Thymus (tissue), 11 donors: Measurements from ENCODE around the gene DUOXA1. TPM values are rescaled to one million over a fixed set of nuclear protein-coding genes. Genes with fewer than 3 reads are reported as not detected.
A peak's percentile ranks its signal among the peaks of the same experiment; 100 is the strongest.

Source experiments
- DNase-seq, 9 donors: peaks; one replicate each; pipeline ENCODE4 v3.0.0-alpha.2; 2013; ENCODE audit warnings: low spot score in 9 of 9, low read depth in 6 of 9, missing footprints in 1 of 9
- H3K27ac ChIP-seq, 2 donors: one replicate each; pipeline ENCODE4 v1.5.1; 2013; ENCODE audit warnings: control low read depth in 1 of 2, low read depth in 1 of 2, low read length in 1 of 2, mild to moderate bottlenecking in 1 of 2, moderate library complexity in 1 of 2
- H3K27me3 ChIP-seq, 2 donors: one replicate each; pipeline ENCODE4 v1.5.1; 2013; ENCODE audit warnings: low read length in 1 of 2; ENCODE audit not compliant: control insufficient read depth in 2 of 2, insufficient read depth in 1 of 2
- H3K36me3 ChIP-seq, 2 donors: one replicate each; pipeline ENCODE4 v1.5.1; 2013; ENCODE audit warnings: low read length in 1 of 2, mild to moderate bottlenecking in 1 of 2, moderate library complexity in 1 of 2; ENCODE audit not compliant: control insufficient read depth in 2 of 2, insufficient read depth in 2 of 2
- H3K4me1 ChIP-seq, 2 donors: one replicate each; pipeline ENCODE4 v1.5.1; 2013; ENCODE audit warnings: low read length in 2 of 2; ENCODE audit not compliant: control insufficient read depth in 2 of 2, insufficient read depth in 2 of 2
- H3K4me3 ChIP-seq, 2 donors: one replicate each; pipeline ENCODE4 v1.5.1; 2013; ENCODE audit warnings: low read length in 2 of 2, control low read depth in 1 of 2, mild to moderate bottlenecking in 1 of 2
- H3K9me3 ChIP-seq, 2 donors: one replicate each; pipeline ENCODE4 v1.5.1; 2013; ENCODE audit warnings: low read length in 1 of 2, mild to moderate bottlenecking in 1 of 2; ENCODE audit not compliant: control insufficient read depth in 2 of 2, insufficient read depth in 1 of 2
- WGBS: extraction: QIAGEN DNeasy Blood & Tissue Kit; methylation state at CpG from one replicate; pipeline ENCODE4 v1.1.7; 2013; 5-methylcytosine and 5-hydroxymethylcytosine counted together
- polyA plus RNA-seq: library from polyadenylated mRNA; stranded (reverse); fragments of 200-250 nt; gene quantifications from one replicate; pipeline ENCODE4 v1.2.3, GENCODE V29; 2013
- total RNA-seq: library from RNA; stranded (reverse); fragments of 120-200 nt; gene quantifications from one replicate; pipeline ENCODE4 v1.2.4, GENCODE V29; 2013
- donor health status: healthy.

Gene DUOXA1
- total and polyA plus RNA-seq, 2 donors = 0.24 to 4.8 TPM

DNA sequence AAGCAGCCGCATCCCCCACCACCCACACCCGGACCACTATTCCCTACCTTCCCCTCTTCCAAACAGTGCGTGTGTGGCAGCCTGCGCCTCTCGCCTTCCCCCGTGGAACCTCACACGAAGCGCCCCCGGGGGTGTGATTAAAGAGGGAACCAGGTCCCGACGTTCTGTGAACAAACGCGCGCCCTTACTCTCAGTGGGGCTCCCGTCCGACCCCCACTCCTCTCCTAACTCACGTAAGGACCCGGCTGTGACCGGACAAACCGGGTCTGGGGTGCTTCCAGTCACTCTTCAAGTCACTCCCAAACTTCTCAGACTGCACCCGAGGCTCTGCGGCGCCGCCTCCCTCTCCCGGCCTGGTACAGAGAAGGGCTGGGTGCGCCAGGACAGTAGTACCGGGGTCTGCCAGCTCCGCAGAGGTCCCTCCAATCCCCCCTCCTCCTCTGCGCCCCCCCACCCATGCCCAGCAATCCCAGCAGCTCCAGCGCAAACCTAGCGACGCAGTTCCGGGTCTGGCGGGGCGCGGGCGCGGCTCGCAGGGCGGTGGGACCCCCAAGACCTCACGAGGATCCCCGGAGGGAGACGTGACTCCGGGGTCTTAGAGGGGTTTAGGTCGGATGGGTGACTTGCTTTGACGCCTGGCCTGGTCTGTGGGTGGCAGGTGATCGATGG lies 574 bp downstream of the DUOXA1 start:
- peak overlapping the region in 1 of 2 donors; percentile 8 for H3K4me3 ChIP-seq
- peaks cover 0 to 1% of the 10 kb centered on the region in 2 donors for H3K9me3 ChIP-seq
- H3K27me3 ChIP-seq = peaks cover 48 to 86% of the 10 kb centered on the region in 2 donors
- no peak for DNase-seq
- 8% methylated on average over 47 of the region's 47 CpGs for WGBS
- no peak overlapping the region for H3K27ac ChIP-seq
- H3K4me1 ChIP-seq = no peaks in the 10 kb centered on the region
- no peaks in the 10 kb centered on the region for H3K36me3 ChIP-seq

DNA sequence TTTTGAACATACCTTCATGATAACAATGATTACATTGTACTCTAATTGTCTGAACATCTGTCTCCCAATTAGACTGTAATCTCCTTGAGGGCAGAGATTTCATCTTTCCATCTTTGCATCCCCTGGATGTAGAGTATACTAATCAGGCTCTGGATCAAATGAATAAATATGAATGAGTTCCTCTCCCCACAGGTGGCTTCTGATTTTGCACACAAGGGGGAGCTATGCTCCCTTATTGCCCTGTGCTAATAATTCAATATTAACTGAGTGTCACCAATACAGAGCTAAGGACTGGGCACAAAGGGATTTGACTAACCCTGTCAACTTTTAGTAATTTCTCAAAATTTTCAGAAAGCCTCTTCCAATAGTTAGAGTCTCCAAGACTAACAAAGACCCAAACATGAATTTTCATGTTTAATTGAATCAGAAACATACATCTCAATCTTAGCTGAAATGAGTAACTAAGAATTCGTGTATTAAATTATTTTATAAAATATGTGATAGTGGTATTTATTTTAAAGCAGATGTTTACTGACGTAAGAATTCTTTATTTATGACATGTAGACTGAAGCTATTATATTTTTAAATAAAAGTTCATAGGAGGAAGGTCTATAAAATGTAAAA lies 3.0 kb downstream of the DUOXA1 start:
- 75% methylated on average over 2 of the region's 2 CpGs for WGBS
- Histone ChIP-seq H3K9me3 (peaks cover 0 to 1% of the 10 kb centered on the region in 2 donors), H3K4me1 (no peaks in the 10 kb centered on the region), H3K27ac (no peak overlapping the region), H3K27me3 (peaks cover 39 to 82% of the 10 kb centered on the region in 2 donors), H3K4me3 (no peak overlapping the region), H3K36me3 (no peaks in the 10 kb centered on the region)
- peak in 1 of 9 donors; percentile 21 for DNase-seq

DNA sequence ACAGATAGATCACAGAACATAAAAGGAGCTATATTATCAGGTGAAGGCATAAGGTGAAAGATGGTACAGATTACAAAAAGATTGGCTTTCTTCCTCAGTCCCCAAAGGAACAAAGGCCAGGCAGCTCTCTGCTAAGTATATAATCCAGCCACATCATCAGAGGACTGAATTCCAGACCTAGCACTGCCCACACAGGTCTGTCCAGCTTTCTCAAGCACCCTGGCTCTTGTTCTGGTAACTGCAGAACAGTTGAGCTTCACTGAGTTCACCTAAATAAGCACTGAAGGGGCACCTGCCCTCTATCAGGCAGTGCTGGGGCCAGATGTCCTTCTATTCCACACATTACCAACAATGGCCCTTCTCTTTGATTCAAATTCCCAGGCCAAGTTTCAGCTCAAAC lies 6.3 kb downstream of the DUOXA1 start:
- DNase-seq = no peak
- no peak overlapping the region for H3K27ac ChIP-seq
- peaks cover 15 to 73% of the 10 kb centered on the region in 2 donors for H3K27me3 ChIP-seq

DNA sequence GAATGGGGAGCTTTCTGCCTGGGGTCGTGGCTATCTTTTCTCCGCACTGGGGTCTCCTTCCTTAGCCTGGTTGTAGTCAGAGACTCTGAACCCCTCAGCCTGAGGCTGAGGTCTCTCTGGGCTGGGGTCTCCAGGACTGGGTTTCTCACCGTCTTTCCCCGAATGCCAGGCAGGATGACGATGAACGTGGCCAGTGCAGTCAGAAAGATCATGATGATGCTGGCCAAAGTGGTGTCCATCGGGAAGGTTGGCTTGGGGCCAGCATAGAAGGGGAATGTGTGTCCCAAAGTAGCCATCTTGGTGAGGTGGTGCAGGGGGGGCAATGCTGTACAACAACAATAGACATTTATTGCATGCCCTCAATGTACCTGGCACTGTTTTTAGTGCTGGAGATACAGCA lies 7.0 kb downstream of the DUOXA1 start:
- Histone ChIP-seq H3K4me1 (peaks cover 0 to 2% of the 10 kb centered on the region in 2 donors), H3K4me3 (no peak overlapping the region), H3K27me3 (peaks cover 12 to 73% of the 10 kb centered on the region in 2 donors), H3K27ac (no peak overlapping the region), H3K9me3 (peaks cover 0 to 3% of the 10 kb centered on the region in 2 donors), H3K36me3 (no peaks in the 10 kb centered on the region)
- WGBS = 91% methylated on average over 7 of the region's 7 CpGs
- no peak for DNase-seq

More for the DNA sequence above, 6.3 kb downstream of the DUOXA1 start:
- no peaks in the 10 kb centered on the region for H3K36me3 ChIP-seq
- H3K4me1 ChIP-seq = no peaks in the 10 kb centered on the region
- no peak overlapping the region for H3K4me3 ChIP-seq
- H3K9me3 ChIP-seq = no peaks in the 10 kb centered on the region

DNA sequence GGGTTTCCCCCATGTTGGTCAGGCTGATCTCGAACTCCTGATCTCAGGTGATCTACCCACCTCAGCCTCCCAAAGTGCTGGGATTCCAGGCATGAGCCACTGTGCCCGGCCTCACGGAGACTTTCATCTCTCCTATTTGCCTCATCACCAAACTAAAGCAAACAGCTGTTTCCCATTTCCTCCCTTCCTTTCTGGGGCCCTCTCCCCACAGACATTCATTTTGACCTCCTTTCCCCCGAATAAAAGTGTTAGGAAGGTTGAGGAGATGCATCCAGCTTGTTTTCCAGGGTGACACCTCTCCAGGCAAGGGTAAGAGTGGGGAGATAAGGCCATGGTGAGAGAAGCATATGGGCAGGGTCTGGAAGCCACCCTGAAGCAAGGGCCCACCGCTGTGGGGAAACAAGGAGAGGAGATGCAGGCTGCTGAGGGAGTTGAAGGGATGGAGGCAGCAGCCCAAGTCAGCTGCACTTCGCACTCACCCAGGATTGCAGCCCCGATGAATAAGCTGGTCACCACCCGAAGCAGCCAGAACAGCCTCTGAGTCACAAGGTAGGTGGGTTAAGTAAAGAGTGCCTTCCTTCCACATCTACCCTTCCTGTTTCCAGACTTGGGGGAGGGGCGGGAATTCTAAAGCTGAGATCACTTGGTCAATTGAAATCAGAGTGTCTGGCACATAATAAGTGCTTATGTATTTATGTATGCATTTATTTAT lies 7.8 kb downstream of the DUOXA1 start:
- WGBS = 71% methylated on average over 9 of the region's 9 CpGs
- peaks cover 0 to 5% of the 10 kb centered on the region in 2 donors for H3K9me3 ChIP-seq
- no peak overlapping the region for H3K4me3 ChIP-seq
- no peak for DNase-seq
- peaks cover 0 to 5% of the 10 kb centered on the region in 2 donors for H3K4me1 ChIP-seq
- H3K36me3 ChIP-seq = no peaks in the 10 kb centered on the region
- no peak overlapping the region for H3K27ac ChIP-seq
- H3K27me3 ChIP-seq = peaks cover 20 to 75% of the 10 kb centered on the region in 2 donors

DNA sequence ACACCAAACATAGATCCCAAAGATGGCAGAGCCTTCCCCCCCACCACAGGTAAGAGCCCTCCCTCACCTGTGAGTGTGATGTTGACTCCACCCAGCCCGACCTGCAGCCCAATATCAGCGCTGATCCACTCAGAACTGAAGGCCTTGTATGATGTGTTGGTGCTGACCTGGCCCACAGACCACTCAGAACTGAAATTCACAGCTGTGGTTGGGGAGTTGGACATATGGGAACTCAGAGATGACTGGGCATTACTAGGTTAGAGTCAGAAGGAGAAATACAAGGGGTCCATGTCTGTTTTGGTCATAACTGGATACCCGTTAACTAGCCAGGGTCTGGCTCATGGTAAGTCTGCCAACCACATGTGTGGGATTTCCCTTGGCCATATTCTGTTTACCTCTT lies 8.7 kb downstream of the DUOXA1 start:
- 97% methylated on average over 3 of the region's 3 CpGs for WGBS
- peaks cover 0 to 5% of the 10 kb centered on the region in 2 donors for H3K4me1 ChIP-seq
- H3K27ac ChIP-seq = no peak overlapping the region

DNA sequence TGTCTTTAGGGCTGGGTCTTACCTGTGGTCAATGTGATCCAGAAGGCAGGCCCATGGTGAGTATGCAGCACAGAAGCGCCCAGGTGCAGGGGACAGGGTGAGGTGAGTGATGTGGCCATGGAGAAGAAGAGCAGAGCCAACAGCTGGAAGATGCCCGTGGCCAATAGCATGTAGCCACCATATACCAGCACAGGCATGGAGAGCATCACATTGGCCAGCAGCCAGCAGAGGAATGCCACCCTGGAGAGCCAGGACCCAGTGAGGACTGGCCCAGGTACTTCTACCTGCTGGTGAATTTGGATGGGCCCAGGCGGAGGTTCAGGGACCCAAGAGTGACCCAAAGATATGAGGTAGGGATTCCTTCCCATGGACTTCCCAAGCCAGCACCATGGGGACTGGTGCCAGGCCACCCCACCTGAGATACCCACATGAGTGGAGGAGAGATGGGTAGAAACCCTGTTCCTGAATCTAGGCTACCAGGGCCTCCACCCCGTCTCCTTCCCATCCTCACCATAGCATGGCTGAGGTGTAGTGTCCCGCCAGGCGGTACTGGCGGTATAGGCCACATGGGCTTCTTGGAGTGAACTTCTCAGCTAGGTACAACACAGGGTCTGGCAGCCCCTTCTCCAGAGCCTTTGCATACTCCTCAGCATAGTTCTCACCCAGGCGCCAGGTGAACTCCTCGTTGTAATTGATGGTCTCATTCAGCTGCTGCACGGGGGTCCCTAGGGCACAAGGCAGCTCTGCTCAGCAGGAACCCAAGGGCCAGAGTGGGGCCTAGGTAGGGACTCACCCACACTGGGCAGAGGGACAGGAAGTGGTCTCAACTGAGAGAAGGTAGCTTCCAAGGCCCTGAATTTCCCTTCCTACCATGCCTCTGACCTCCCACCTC lies 9.4 kb downstream of the DUOXA1 start:
- H3K4me1 ChIP-seq = peaks cover 0 to 5% of the 10 kb centered on the region in 2 donors
- H3K9me3 ChIP-seq = peaks cover 0 to 5% of the 10 kb centered on the region in 2 donors
- no peak overlapping the region for H3K27ac ChIP-seq
- DNase-seq = no peak
- no peaks in the 10 kb centered on the region for H3K36me3 ChIP-seq
- WGBS = 97% methylated on average over 10 of the region's 10 CpGs
- no peak overlapping the region for H3K4me3 ChIP-seq
- peaks cover 26 to 82% of the 10 kb centered on the region in 2 donors for H3K27me3 ChIP-seq

More for the DNA sequence above, 8.7 kb downstream of the DUOXA1 start:
- H3K36me3 ChIP-seq = no peaks in the 10 kb centered on the region
- H3K4me3 ChIP-seq = no peak overlapping the region
- peaks cover 0 to 5% of the 10 kb centered on the region in 2 donors for H3K9me3 ChIP-seq
- no peak for DNase-seq
- H3K27me3 ChIP-seq = peaks cover 24 to 80% of the 10 kb centered on the region in 2 donors

DNA sequence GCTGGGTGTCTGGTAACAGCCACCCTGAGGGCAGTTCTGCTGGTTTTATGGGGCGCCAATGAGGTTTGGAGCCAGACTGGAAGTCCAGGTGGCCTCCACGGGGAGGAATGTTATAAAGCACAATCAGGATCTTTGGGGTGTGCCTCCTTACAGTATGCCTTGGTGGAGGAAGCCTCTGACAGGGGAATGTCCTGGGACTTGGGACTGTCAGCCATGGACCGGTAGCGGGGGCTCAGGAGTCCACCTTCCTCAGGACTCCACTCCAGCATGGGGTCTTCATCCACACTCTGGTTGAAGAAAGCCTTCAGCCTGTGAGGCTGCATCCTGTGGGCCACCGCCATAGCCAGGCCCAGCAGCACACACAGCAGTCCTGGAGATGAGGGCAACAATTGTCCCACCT lies 10.7 kb downstream of the DUOXA1 start:
- WGBS = 96% methylated on average over 5 of the region's 5 CpGs

More for the DNA sequence above, 10.7 kb downstream of the DUOXA1 start:
- Histone ChIP-seq H3K36me3 (no peaks in the 10 kb centered on the region), H3K9me3 (peaks cover 0 to 5% of the 10 kb centered on the region in 2 donors), H3K27me3 (peaks cover 39 to 87% of the 10 kb centered on the region in 2 donors), H3K4me1 (peaks cover 0 to 5% of the 10 kb centered on the region in 2 donors), H3K4me3 (no peak overlapping the region), H3K27ac (no peak overlapping the region)
- no peak for DNase-seq
